K562 (cell line): ENCODE measurements around the gene IRF1. TPM values are rescaled to one million over a fixed set of nuclear protein-coding genes. Genes with fewer than 3 reads are reported as not detected.

ENCODE experiments used
- EGR1 ChIP-seq: fragments of 450-650 bp; conservative IDR thresholded peaks from 2 replicates; pipeline ENCODE4 v1.6.1; 2017; ENCODE audit warnings: mild to moderate bottlenecking
- HLTF ChIP-seq: fragments of 450-650 bp; IDR thresholded peaks from 2 replicates; pipeline ENCODE4 v1.6.1; 2016
- MLLT1 ChIP-seq, 2 experiments: fragments of 450-650 bp; IDR thresholded peaks; 2 replicates each; pipeline ENCODE4 v1.6.1; 2016
- NCOA1 ChIP-seq: fragments of 450-650 bp; IDR thresholded peaks from 2 replicates; pipeline ENCODE4 v1.6.1; 2016; ENCODE audit warnings: low read depth
- NCOA2 ChIP-seq, 2 experiments: fragments of 450-650 bp; IDR thresholded peaks; 2 replicates each; pipeline ENCODE4 v1.6.1; 2018; ENCODE audit warnings: mild to moderate bottlenecking in 2 of 2, moderate library complexity in 1 of 2; ENCODE audit not compliant: partially characterized antibody in 2 of 2
- NR2C2 ChIP-seq, 2 experiments: fragments of 200-800 bp in 1 of 2; sonication (Bioruptor generic) in 1 of 2; sonication (generic) in 1 of 2; formaldehyde crosslinking in 1 of 2; IDR thresholded peaks; 2 replicates each; pipeline versions ENCODE4 v1.6.1 to v1.8.0; 2016 to 2022; ENCODE audit warnings: mild to moderate bottlenecking in 1 of 2, missing compliant biosample characterization in 1 of 2, missing genetic modification characterization in 1 of 2, missing genetic modification reagents in 1 of 2
- PBX2 ChIP-seq, 2 experiments: IDR thresholded peaks in 1 of 2; conservative IDR thresholded peaks in 1 of 2; 2 replicates each; pipeline ENCODE4 v1.6.1; 2016; ENCODE audit warnings: low read depth in 2 of 2, mild to moderate bottlenecking in 1 of 2, missing compliant biosample characterization in 1 of 2, missing genetic modification characterization in 1 of 2, moderate library complexity in 1 of 2
- PML ChIP-seq: IDR thresholded peaks from 2 replicates; pipeline ENCODE4 v1.6.1; 2012; ENCODE audit warnings: low read length, inconsistent platforms
- POU5F1 ChIP-seq: fragments of 150-350 bp; IDR thresholded peaks from 2 replicates; pipeline ENCODE4 v1.6.1; 2014; ENCODE audit warnings: borderline replicate concordance, low read length, low read depth, mild to moderate bottlenecking; ENCODE audit not compliant: partially characterized antibody
- RB1 ChIP-seq: fragments of 450-650 bp; IDR thresholded peaks from 2 replicates; pipeline ENCODE4 v1.6.1; 2017; ENCODE audit warnings: low read depth, mild to moderate bottlenecking
- RBM39 ChIP-seq: fragments of 200-400 bp; formaldehyde crosslinking; optimal IDR thresholded peaks from 2 replicates; pipeline ENCODE3; 2018; ENCODE audit warnings: low read depth, low read length
- SETDB1 ChIP-seq: IDR thresholded peaks from one replicate; pipeline ENCODE4 v1.6.1; 2012; ENCODE audit warnings: low read length, control low read depth, inconsistent platforms
- SMARCA5 ChIP-seq: fragments of 450-650 bp; IDR thresholded peaks from 2 replicates; pipeline ENCODE4 v1.6.1; 2016
- SUPT5H ChIP-seq: fragments of 450-650 bp; IDR thresholded peaks from 2 replicates; pipeline ENCODE4 v1.6.1; 2016
- TAF1 ChIP-seq: IDR thresholded peaks from 2 replicates; pipeline ENCODE4 v1.6.1; 2011; ENCODE audit warnings: mild to moderate bottlenecking, low read length, moderate library complexity; ENCODE audit not compliant: insufficient read depth, control insufficient read depth, severe bottlenecking; ENCODE audit errors: extremely low read depth
- ZNF23 ChIP-seq: fragments of 250-450 bp; sonication (Bioruptor Pico); IDR thresholded peaks from 2 replicates; pipeline ENCODE4 v1.4.0; 2020; ENCODE audit warnings: mild to moderate bottlenecking
- ZNF75A ChIP-seq: fragments of 450-650 bp; formaldehyde crosslinking; IDR thresholded peaks from 2 replicates; pipeline ENCODE4 v1.4.0; 2020; ENCODE audit warnings: mild to moderate bottlenecking
- ZSCAN32 ChIP-seq: fragments of 450-650 bp; formaldehyde crosslinking; IDR thresholded peaks from 2 replicates; pipeline ENCODE4 v1.4.0; 2020; ENCODE audit warnings: mild to moderate bottlenecking, moderate library complexity
- polyA plus RNA-seq, 8 experiments: library from polyadenylated mRNA; depleted of rRNA in 4 of 8; stranded (reverse) in 5 of 8; unstranded in 3 of 8; fragments of >200 nt; fragmentation: Nextera tagmentation in 2 of 8; fragmentation: Illumina TruSeq in 1 of 8; extraction: Ambion mirVana in 2 of 8; extraction: Trizol in 1 of 8; gene quantifications; 2 replicates each; pipeline versions ENCODE4 v1.2.1 to v1.2.3, GENCODE V29; 2011 to 2014; ENCODE audit warnings: inconsistent platforms in 1 of 8, missing spikeins in 1 of 8
- total RNA-seq, 7 experiments: library from RNA; depleted of rRNA in 6 of 7; stranded (reverse); fragments of >200 nt in 6 of 7; fragmentation: Illumina TruSeq in 2 of 7; extraction: Trizol in 2 of 7; gene quantifications; 2 replicates each; pipeline versions ENCODE4 v1.2.1 to v1.2.3, GENCODE V29; 2011 to 2021; ENCODE audit warnings: low replicate concordance in 1 of 7
- TF ChIP-seq, protein P1 (sequence below): sonication (generic); formaldehyde crosslinking; IDR thresholded peaks from 2 replicates; pipeline ENCODE4 v1.8.1; 2023; ENCODE audit warnings: mild to moderate bottlenecking, missing genetic modification reagents
- TF ChIP-seq, protein P2 (sequence below): fragments of 250-450 bp; sonication (Bioruptor Pico); IDR thresholded peaks from 2 replicates; pipeline ENCODE4 v1.5.0; 2021; ENCODE audit warnings: mild to moderate bottlenecking, borderline replicate concordance

The IRF1 gene
- total and polyA plus RNA-seq, 9 of the 15 experiments (the other 6 are each of a cell fraction or from before 2014, with no cell fraction given): 1.1 to 12.3 (median 5.9) TPM

DNA sequence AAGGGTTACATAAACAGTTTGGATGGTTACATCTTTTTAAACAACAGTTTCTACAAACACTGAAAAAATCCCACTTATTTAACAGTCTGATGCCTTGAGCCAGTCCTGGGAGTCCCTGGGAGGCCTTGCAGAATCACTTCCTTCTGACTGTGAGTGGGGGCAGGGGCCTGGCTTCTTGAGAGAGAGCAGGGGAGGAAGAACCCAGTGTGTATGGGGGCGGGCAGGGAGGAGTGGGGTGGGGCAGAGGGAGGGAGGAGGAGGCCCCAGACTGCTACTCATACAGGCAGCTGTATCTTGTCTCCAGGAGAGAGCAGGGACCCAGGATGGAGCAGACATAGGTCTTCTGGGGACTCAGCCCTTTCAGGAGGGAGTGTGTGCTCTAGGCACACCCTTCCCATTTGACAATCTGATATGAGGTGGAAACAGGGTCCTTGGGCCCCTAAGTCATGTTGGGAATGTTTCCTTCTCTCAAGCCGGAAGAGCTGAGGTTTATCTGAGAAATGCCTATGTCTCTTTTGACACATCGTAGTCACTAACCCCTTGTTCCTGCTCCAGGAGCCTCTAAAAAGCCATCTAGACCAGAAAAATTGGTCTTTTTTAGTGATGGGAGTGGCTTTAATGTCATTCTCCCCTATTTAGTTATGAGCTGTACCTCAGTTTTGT is 52.8 kb downstream of the IRF1 start (continued):
- TF ChIP-seq, protein P1, sequence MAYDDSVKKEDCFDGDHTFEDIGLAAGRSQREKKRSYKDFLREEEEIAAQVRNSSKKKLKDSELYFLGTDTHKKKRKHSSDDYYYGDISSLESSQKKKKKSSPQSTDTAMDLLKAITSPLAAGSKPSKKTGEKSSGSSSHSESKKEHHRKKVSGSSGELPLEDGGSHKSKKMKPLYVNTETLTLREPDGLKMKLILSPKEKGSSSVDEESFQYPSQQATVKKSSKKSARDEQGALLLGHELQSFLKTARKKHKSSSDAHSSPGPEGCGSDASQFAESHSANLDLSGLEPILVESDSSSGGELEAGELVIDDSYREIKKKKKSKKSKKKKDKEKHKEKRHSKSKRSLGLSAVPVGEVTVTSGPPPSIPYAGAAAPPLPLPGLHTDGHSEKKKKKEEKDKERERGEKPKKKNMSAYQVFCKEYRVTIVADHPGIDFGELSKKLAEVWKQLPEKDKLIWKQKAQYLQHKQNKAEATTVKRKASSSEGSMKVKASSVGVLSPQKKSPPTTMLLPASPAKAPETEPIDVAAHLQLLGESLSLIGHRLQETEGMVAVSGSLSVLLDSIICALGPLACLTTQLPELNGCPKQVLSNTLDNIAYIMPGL (CRISPR knock-in tag): no peak
- no peak for TF ChIP-seq TAF1
- no peak for TF ChIP-seq MLLT1 (IDR thresholded peaks at IDR 0.05)
- no peak for TF ChIP-seq NR2C2 (CRISPR knock-in tag; IDR thresholded peaks at IDR 0.05)
- TF ChIP-seq NR2C2 (tag; IDR thresholded peaks at IDR 0.05): peak; percentile 39; the same call in 1 of the 2 replicates
- TF ChIP-seq RBM39: no peak
- TF ChIP-seq PML: no peak
- no peak for TF ChIP-seq NCOA1
- no peak for TF ChIP-seq ZSCAN32 (CRISPR knock-in tag)
- TF ChIP-seq RB1: no peak
- peak; percentile 81 for TF ChIP-seq EGR1
- TF ChIP-seq PBX2 (CRISPR knock-in tag; IDR thresholded peaks at IDR 0.05; ENCODE audit: low read depth): no peak
- TF ChIP-seq PBX2 (tag; conservative IDR thresholded peaks at IDR 0.05; ENCODE audit: low read depth): no peak
- no peak for TF ChIP-seq ZNF75A
- TF ChIP-seq HLTF: no peak
- TF ChIP-seq NCOA2 (IDR thresholded peaks at IDR 0.05; ENCODE audit: partially characterized antibody in 2 of 2): no peak
- TF ChIP-seq POU5F1: no peak
- TF ChIP-seq, protein P2, sequence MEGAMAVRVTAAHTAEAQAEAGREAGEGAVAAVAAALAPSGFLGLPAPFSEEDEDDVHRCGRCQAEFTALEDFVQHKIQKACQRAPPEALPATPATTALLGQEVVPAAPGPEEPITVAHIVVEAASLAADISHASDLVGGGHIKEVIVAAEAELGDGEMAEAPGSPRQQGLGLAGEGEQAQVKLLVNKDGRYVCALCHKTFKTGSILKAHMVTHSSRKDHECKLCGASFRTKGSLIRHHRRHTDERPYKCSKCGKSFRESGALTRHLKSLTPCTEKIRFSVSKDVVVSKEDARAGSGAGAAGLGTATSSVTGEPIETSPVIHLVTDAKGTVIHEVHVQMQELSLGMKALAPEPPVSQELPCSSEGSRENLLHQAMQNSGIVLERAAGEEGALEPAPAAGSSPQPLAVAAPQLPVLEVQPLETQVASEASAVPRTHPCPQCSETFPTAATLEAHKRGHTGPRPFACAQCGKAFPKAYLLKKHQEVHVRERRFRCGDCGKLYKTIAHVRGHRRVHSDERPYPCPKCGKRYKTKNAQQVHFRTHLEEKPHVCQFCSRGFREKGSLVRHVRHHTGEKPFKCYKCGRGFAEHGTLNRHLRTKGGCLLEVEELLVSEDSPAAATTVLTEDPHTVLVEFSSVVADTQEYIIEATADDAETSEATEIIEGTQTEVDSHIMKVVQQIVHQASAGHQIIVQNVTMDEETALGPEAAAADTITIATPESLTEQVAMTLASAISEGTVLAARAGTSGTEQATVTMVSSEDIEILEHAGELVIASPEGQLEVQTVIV: no peak
- TF ChIP-seq SETDB1: no peak
- no peak for TF ChIP-seq SUPT5H
- no peak for TF ChIP-seq SMARCA5
- no peak for TF ChIP-seq ZNF23
